ENCODE data around the gene ATP2A1. TPM values are rescaled to one million over a fixed set of nuclear protein-coding genes. Genes with fewer than 3 reads are reported as not detected.
A peak's percentile ranks its signal among the peaks of the same experiment; 100 is the strongest.

The ATP2A1 gene
- total and polyA plus RNA-seq, 2 of the 13 experiments (the other 11 are each of a cell fraction or from before 2014, with no cell fraction given), result 3.2 to 12.5 TPM

DNA sequence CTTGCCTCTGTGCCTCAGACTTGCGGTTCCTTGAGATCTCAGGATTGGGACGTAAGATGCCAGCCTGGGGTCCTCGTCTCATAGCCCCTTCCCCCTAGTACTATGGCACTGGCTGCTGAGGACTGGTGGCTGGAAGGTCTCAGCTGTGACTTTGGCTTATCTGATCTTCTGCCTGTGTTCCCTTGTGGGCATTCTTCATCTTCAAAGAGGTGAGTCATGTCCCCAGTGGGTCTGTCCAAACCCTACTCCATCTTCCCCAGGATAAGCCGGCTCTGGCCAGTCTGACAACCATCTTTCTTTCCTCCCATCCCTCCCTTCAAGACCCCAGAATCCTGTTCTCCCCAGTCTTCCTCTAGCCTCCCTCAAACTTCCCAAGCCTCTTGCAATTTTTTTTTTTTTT lies 57.1 kb downstream of the ATP2A1 start (continued):
- TF ChIP-seq, protein P1, sequence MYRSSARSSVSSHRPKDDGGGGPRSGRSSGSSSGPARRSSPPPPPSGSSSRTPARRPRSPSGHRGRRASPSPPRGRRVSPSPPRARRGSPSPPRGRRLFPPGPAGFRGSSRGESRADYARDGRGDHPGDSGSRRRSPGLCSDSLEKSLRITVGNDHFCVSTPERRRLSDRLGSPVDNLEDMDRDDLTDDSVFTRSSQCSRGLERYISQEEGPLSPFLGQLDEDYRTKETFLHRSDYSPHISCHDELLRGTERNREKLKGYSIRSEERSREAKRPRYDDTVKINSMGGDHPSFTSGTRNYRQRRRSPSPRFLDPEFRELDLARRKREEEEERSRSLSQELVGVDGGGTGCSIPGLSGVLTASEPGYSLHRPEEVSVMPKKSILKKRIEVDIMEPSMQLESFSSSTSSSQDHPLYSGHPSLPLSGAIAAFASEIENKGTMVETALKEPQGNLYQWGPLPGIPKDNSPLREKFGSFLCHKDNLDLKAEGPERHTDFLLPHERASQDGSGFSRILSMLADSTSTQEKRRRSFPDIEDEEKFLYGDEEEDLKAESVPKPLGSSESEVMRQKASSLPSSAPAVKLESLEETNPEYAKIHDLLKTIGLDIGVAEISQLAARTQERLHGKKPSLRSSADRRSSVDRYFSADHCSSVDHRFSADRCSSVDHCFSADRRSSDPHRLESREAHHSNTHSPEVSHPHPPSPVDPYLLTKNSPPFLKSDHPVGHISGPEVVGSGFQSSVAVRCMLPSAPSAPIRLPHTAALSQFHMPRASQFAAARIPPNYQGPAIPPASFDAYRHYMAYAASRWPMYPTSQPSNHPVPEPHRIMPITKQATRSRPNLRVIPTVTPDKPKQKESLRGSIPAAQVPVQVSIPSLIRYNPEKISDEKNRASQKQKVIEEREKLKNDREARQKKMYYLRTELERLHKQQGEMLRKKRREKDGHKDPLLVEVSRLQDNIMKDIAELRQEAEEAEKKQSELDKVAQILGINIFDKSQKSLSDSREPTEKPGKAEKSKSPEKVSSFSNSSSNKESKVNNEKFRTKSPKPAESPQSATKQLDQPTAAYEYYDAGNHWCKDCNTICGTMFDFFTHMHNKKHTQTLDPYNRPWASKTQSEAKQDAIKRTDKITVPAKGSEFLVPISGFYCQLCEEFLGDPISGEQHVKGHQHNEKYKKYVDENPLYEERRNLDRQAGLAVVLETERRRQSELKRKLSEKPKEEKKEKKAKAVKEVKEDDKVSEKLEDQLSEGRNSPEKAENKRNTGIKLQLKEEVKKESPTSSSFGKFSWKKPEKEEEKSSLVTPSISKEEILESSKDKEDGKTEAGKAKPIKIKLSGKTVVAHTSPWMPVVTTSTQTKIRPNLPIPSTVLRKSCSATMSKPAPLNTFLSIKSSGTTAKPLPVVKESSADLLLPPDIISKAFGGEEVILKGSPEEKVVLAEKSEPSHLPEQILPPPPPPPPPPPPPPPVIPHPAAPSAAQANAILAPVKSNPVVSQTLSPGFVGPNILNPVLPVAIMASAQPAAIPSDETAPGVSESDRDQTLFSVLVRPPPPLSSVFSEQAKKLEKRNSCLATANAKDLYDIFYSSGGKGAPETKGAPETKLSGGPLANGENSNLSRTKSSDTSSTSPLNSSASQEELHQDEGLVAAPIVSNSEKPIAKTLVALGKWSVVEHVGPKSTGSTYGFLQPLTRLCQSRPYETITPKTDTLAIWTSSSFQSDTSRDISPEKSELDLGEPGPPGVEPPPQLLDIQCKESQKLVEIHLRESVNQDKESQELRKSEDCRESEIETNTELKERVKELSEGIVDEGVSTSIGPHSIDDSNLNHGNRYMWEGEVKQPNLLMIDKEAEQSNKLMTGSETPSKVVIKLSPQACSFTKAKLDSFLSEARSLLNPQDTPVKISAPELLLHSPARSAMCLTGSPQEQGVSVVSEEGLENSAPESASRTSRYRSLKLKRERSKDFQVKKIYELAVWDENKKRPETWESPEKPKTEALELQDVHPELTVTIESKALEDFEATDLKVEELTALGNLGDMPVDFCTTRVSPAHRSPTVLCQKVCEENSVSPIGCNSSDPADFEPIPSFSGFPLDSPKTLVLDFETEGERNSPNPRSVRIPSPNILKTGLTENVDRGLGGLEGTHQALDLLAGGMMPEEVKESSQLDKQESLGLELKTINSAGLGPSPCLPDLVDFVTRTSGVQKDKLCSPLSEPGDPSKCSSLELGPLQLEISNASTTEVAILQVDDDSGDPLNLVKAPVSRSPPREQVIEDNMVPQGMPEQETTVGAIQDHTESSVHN (CRISPR knock-in tag; IDR thresholded peaks at IDR 0.05), result 0 out of 2 replicates have a peak, but pooled peaks have one; percentile 62
- TF ChIP-seq PAF1 (CRISPR knock-in tag; IDR thresholded peaks at IDR 0.05), result no peak
- 0 out of 2 replicates have a peak, but pooled peaks have one; percentile 36 for TF ChIP-seq DPF2 (CRISPR knock-in tag; IDR thresholded peaks at IDR 0.05; ENCODE audit: borderline replicate concordance, low read depth)
- no peak for TF ChIP-seq GPN1 (CRISPR knock-in tag; IDR thresholded peaks at IDR 0.05; ENCODE audit: borderline replicate concordance)
- TF ChIP-seq ZNF24 (IDR thresholded peaks at IDR 0.05), result no peak
- TF ChIP-seq ZIK1 (CRISPR knock-in tag; IDR thresholded peaks at IDR 0.05; ENCODE audit: borderline replicate concordance, low read depth), result no peak

Measured in HepG2 (cell line).